ENCODE results near the gene GTF2H4.

The GTF2H4 gene

DNA sequence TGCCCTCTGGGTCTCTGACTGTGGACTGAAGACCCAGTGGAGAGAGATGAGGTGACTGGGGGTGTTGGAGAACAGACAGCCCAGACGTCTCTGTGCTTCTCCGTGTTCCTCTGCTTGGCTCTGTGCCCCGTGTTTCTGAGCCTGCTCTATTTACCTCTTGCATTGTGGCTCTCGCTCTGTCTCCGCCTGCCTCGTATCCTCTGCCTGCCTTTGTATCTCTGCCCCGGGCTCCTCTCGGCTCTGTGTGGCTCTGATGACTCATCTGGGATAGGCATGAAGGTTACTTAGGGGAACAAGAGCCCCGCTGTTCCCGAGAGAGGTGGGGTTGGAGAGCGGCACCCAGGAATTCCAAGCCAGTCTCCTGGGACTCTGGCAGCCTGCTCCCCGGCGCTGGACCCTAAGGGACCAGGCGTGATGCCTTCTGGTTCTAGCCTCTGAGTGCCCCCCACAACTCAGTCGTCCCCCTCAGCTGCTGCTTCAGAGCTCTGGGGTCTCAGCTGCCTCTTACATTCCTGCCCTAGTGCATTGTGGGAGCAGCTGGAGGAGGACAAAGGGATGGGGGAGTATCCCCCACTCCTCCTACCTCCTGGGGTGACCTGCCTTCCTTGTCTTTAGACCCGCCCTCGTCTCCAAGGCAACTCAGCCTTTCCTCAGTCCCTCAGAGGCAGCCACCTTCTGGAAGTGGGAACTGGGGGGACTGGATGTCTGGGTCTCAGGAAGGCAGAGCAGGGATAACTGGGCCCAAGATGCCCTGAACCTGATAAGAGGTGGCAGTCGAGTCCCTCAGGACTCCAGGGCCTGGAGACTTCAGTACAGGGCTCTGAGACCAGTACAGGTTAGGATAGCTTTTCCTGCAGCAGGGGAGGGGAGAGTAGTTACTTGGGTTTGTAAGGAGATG lies 21.8 kb upstream of the GTF2H4 start:
- no peak overlapping the region for H3K4me3 ChIP-seq (replicated peaks; ENCODE audit: low read depth, low read length)
- H3K36me3 ChIP-seq (ENCODE audit: control insufficient read depth, insufficient read depth, low read length), result peaks cover 10% of the 10 kb centered on the region
- TF ChIP-seq, protein P1, sequence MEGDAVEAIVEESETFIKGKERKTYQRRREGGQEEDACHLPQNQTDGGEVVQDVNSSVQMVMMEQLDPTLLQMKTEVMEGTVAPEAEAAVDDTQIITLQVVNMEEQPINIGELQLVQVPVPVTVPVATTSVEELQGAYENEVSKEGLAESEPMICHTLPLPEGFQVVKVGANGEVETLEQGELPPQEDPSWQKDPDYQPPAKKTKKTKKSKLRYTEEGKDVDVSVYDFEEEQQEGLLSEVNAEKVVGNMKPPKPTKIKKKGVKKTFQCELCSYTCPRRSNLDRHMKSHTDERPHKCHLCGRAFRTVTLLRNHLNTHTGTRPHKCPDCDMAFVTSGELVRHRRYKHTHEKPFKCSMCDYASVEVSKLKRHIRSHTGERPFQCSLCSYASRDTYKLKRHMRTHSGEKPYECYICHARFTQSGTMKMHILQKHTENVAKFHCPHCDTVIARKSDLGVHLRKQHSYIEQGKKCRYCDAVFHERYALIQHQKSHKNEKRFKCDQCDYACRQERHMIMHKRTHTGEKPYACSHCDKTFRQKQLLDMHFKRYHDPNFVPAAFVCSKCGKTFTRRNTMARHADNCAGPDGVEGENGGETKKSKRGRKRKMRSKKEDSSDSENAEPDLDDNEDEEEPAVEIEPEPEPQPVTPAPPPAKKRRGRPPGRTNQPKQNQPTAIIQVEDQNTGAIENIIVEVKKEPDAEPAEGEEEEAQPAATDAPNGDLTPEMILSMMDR (IDR thresholded peaks at IDR 0.05; ENCODE audit: insufficient read depth, low read length, poor library complexity, severe bottlenecking), result no peak
- DNase-seq (ENCODE audit: extremely low read depth, insufficient read length), result no peak
- H3K27me3 ChIP-seq (replicated peaks; ENCODE audit: control insufficient read depth, insufficient read depth, low read length), result no peaks in the 10 kb centered on the region

DNA sequence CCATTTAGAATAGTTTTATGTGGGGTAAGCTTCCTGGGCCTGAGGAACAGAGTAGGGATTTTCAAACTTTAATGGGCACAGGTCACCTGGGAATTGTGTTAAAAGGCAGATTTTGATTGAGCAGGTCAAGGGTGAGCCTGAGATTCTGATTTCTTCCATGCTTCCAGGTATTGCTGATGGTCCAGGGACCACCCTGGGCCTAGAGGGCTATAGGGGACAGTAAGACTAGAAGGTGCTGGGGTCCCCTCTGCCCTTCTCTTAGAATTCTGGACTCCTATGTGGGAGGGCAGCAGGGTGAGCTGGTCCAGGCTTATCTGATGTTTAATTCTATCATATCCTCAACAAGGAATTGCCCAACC lies 21.1 kb upstream of the GTF2H4 start:
- Histone ChIP-seq H3K36me3 (ENCODE audit: control insufficient read depth, insufficient read depth, low read length) (peaks cover 10% of the 10 kb centered on the region), H3K27me3 (replicated peaks; ENCODE audit: control insufficient read depth, insufficient read depth, low read length) (no peaks in the 10 kb centered on the region), H3K4me3 (replicated peaks; ENCODE audit: low read depth, low read length) (no peak overlapping the region)
- TF ChIP-seq, protein P1 (IDR thresholded peaks at IDR 0.05; ENCODE audit: insufficient read depth, low read length, poor library complexity, severe bottlenecking), result no peak
- no peak for DNase-seq (ENCODE audit: extremely low read depth, insufficient read length)

DNA sequence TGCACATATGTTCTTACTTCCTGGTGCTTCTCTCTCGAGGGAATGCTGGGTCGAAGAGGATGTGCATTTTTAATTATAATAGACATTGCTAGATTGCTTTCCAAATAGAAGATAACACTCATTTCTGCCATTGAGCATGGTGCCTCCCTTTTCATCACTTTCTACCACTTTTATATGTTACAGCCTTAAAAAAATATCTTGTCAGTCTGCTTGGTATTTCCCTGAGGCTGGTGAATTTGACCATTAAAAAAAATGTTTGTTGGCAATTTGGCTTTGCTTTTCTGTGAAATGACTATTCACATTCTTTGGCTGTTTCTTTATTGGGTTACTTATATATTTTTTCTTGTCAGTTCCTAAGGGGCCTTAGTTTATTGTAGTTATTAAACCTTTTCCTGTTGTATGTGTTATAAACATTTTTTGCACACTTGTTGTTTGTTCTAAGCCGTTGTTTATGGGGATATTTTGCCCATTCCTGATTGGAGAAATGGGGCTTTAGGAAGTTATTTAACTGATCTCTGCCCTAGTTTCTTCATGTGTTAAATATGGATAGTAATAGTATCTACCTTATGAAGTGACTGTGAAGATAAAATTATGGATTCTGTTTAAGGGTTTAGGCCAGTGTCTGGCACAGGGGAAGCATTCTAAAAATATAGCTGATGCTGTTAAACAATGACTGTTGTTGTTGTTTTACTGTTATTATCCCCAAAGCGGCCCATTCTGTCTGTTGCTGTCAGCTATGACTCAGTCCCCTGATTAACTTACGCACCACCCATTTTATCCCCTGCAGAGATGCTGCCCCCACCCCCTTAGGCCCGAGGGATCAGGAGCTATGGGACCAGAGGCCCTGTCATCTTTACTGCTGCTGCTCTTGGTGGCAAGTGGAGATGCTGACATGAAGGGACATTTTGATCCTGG lies 19.8 kb upstream of the GTF2H4 start:
- Histone ChIP-seq H3K27me3 (replicated peaks; ENCODE audit: control insufficient read depth, insufficient read depth, low read length) (no peaks in the 10 kb centered on the region), H3K36me3 (ENCODE audit: control insufficient read depth, insufficient read depth, low read length) (peaks cover 12% of the 10 kb centered on the region), H3K4me3 (replicated peaks; ENCODE audit: low read depth, low read length) (no peak overlapping the region)
- no peak for DNase-seq (ENCODE audit: extremely low read depth, insufficient read length)
- TF ChIP-seq, protein P1 (IDR thresholded peaks at IDR 0.05; ENCODE audit: insufficient read depth, low read length, poor library complexity, severe bottlenecking), result no peak

DNA sequence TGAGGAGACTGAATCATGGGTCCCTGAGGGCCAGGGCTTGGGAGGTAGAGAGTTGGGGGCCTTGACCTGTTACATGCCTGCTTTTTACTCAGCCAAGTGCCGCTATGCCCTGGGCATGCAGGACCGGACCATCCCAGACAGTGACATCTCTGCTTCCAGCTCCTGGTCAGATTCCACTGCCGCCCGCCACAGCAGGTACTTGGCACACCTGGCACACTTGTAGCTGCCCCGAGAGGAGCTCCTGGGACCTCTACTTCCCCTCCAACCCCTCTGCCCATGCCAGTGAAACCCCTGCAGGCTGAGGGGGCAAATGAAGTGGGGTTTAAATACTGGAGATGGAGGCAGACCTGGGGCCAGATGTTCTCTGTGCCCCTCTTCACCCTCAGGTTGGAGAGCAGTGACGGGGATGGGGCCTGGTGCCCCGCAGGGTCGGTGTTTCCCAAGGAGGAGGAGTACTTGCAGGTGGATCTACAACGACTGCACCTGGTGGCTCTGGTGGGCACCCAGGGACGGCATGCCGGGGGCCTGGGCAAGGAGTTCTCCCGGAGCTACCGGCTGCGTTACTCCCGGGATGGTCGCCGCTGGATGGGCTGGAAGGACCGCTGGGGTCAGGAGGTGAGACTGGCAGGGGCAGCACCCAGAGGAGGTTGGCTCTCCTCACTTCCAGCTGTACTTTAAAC lies 19.1 kb upstream of the GTF2H4 start:
- TF ChIP-seq, protein P1 (IDR thresholded peaks at IDR 0.05; ENCODE audit: insufficient read depth, low read length, poor library complexity, severe bottlenecking), result no peak
- DNase-seq (ENCODE audit: extremely low read depth, insufficient read length), result no peak
- H3K36me3 ChIP-seq (ENCODE audit: control insufficient read depth, insufficient read depth, low read length), result peaks cover 13% of the 10 kb centered on the region

DNA sequence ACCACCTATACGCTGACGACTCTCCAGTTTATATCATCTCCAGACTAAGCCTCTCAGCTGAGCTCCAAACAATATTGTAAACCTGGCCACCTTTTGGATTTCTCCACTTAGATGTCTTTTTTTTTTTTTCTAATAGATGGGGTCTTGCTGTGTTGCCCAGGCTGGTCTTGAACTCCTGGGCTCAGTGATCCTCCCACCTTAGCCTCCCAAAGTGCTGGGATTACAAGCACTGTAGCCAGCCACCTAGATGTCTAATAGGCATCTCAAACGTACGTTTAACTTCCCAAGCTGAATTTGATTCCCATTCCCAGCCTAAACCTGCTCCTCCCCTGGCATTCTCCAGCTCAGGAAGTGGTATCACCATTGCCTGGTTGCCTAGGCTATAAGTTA lies 18.5 kb upstream of the GTF2H4 start:
- H3K4me3 ChIP-seq (replicated peaks; ENCODE audit: low read depth, low read length), result no peak overlapping the region
- TF ChIP-seq, protein P1 (IDR thresholded peaks at IDR 0.05; ENCODE audit: insufficient read depth, low read length, poor library complexity, severe bottlenecking), result no peak

More for the DNA sequence above, 19.1 kb upstream of the GTF2H4 start:
- Histone ChIP-seq H3K27me3 (replicated peaks; ENCODE audit: control insufficient read depth, insufficient read depth, low read length) (no peaks in the 10 kb centered on the region), H3K4me3 (replicated peaks; ENCODE audit: low read depth, low read length) (no peak overlapping the region)

More for the DNA sequence above, 18.5 kb upstream of the GTF2H4 start:
- no peak for DNase-seq (ENCODE audit: extremely low read depth, insufficient read length)
- H3K36me3 ChIP-seq (ENCODE audit: control insufficient read depth, insufficient read depth, low read length), result peaks cover 15% of the 10 kb centered on the region
- no peaks in the 10 kb centered on the region for H3K27me3 ChIP-seq (replicated peaks; ENCODE audit: control insufficient read depth, insufficient read depth, low read length)

All from GM06990 (cell line).